Ovary (tissue), 9 donors: ENCODE measurements around the gene DOCK1. TPM values are rescaled to one million over a fixed set of nuclear protein-coding genes. Genes with fewer than 3 reads are reported as not detected.

Experiments used
- DNase-seq, 5 donors: peaks; one replicate each; pipeline ENCODE4 v3.0.0-alpha.2; 2019 to 2020
- H3K27ac ChIP-seq, 2 donors: fragments of 200-600 bp; one replicate each; pipeline versions ENCODE4 v1.5.1 to v1.8.0; 2019 to 2022
- H3K27me3 ChIP-seq: fragments of 200-600 bp; one replicate; pipeline ENCODE4 v1.8.0; 2022
- H3K36me3 ChIP-seq: fragments of 200-600 bp; sonication (generic); one replicate; pipeline ENCODE4 v1.5.1; 2019
- H3K4me1 ChIP-seq: one replicate; pipeline ENCODE4 v1.8.1; 2013; ENCODE audit warnings: mild to moderate bottlenecking, moderate library complexity; ENCODE audit not compliant: insufficient read depth
- H3K4me3 ChIP-seq: fragments of 200-600 bp; sonication (generic); one replicate; pipeline ENCODE4 v1.5.1; 2017
- H3K9me3 ChIP-seq, 2 donors: fragments of 200-600 bp in 1 of 2; sonication (generic) in 1 of 2; one replicate each; pipeline versions ENCODE4 v1.5.1 to v1.8.1; 2013 to 2019; ENCODE audit warnings: mild to moderate bottlenecking in 1 of 2, moderate library complexity in 1 of 2
- EP300 ChIP-seq: sonication (generic); formaldehyde crosslinking; IDR thresholded peaks from one replicate; pipeline ENCODE4 v1.6.1; 2017; ENCODE audit warnings: antibody characterized with exemption
- POLR2A ChIP-seq: fragments of 450-650 bp; IDR thresholded peaks from one replicate; pipeline ENCODE4 v1.6.1; 2017; ENCODE audit warnings: antibody characterized with exemption, mild to moderate bottlenecking, moderate library complexity
- WGBS, 3 donors: extraction: QIAGEN DNeasy Blood & Tissue Kit in 1 of 3; methylation state at CpG; one replicate each; pipeline versions ENCODE4 v1.1.5 to v1.1.7; 2013 to 2017; 5-methylcytosine and 5-hydroxymethylcytosine counted together
- intact Hi-C, 4 donors: fragments of 100-400 bp; cut with DNase I; formaldehyde crosslinking; loops; one replicate each; pipeline versions ENCODE4 v1.11.0 to v1.15.1; 2022 to 2023
- polyA plus RNA-seq, 2 donors: library from polyadenylated mRNA; stranded (reverse); fragments of 200-250 nt in 1 of 2; fragments of 350-450 nt in 1 of 2; fragmentation: Illumina TruSeq in 1 of 2; extraction: RNeasy Lipid Tissue Mini Kit (QIAGEN cat#74804) in 1 of 2; gene quantifications; one replicate each; pipeline ENCODE4 v1.2.3, GENCODE V29; 2013 to 2014
- total RNA-seq, 7 donors: library from RNA; depleted of rRNA in 2 of 7; stranded (reverse); fragments of >200 nt in 2 of 7; fragmentation: NEBNext Ultra II Directional in 3 of 7; extraction: Animal tissue kit (Norgen Biotek cat#: 25700) in 3 of 7; gene quantifications; one replicate each; pipeline versions ENCODE4 v1.1.0 to v1.2.4, GENCODE V29; 2016 to 2023
- TF ChIP-seq, protein P1 (sequence below), 3 donors: fragments of 450-650 bp in 2 of 3; fragments of 200-600 bp in 1 of 3; IDR thresholded peaks; one replicate each; pipeline versions ENCODE4 v1.5.1 to v1.8.0; 2016 to 2022; ENCODE audit warnings: antibody characterized with exemption in 3 of 3, mild to moderate bottlenecking in 1 of 3
- donor health status: DM: no; HTN: no; CAD: no; lungs with moderate emphysema.
- donor health status: DM: no; HTN: no; CAD: no.
- donor health status: Bipolar disorder and iron deficiency.
- donor health status: DM: yes; HTN: yes; CAD: no.
- donor health status: DM: no; HTN: no; CAD: no.
- donor health status: DM: yes; HTN: yes; CAD: no.

Gene DOCK1
- total and polyA plus RNA-seq, 9 donors, result 24.7 to 68.3 (median 51.1) TPM

- Histone ChIP-seq H3K4me1 (no peaks in the 10 kb centered on the region), H3K4me3 (no peak overlapping the region), H3K36me3 (no peaks in the 10 kb centered on the region), H3K27me3 (no peaks in the 10 kb centered on the region), H3K27ac (no peak overlapping the region), H3K9me3 (no peaks in the 10 kb centered on the region)
- no peak for DNase-seq
- no peak for TF ChIP-seq EP300
- TF ChIP-seq POLR2A, result no peak
- TF ChIP-seq, protein P1, sequence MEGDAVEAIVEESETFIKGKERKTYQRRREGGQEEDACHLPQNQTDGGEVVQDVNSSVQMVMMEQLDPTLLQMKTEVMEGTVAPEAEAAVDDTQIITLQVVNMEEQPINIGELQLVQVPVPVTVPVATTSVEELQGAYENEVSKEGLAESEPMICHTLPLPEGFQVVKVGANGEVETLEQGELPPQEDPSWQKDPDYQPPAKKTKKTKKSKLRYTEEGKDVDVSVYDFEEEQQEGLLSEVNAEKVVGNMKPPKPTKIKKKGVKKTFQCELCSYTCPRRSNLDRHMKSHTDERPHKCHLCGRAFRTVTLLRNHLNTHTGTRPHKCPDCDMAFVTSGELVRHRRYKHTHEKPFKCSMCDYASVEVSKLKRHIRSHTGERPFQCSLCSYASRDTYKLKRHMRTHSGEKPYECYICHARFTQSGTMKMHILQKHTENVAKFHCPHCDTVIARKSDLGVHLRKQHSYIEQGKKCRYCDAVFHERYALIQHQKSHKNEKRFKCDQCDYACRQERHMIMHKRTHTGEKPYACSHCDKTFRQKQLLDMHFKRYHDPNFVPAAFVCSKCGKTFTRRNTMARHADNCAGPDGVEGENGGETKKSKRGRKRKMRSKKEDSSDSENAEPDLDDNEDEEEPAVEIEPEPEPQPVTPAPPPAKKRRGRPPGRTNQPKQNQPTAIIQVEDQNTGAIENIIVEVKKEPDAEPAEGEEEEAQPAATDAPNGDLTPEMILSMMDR (IDR thresholded peaks at IDR 0.05), result no peak
- 93 to 97% (median 94%) methylated on average over 1 of the region's 1 CpG for WGBS, 3 donors
- intact Hi-C loops, result no loop called here
Measured at GRCh38 chr10:127322286-127322685, 417.1 kb downstream of the DOCK1 start.

DNA sequence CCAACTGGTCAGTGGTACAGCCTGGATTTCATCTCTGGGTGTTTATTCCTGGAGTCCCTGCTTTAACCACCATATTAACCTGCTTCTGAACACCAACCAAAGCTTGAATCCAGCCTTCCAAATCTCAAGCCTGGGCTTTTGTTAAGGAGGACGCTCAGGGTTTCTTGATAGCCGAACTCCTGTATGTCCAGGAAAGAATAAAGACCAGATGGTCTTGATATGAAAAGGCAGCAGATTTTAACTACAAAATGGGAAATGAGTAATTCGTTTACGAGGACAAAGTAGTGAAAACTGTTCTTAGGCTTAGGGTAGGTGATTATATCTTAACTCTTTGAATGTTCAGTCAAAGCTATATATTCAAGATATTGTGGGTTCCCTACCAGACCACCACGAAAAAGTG is 420.3 kb downstream of the DOCK1 start:
- WGBS, 3 donors, result 86 to 91% (median 90%) methylated on average over 5 of the region's 5 CpGs
- DNase-seq, result no peak
- TF ChIP-seq EP300, result no peak
- TF ChIP-seq POLR2A, result no peak
- TF ChIP-seq, protein P1 (IDR thresholded peaks at IDR 0.05), result no peak
- Histone ChIP-seq H3K27ac (no peak overlapping the region), H3K4me3 (no peak overlapping the region), H3K36me3 (no peaks in the 10 kb centered on the region), H3K4me1 (no peaks in the 10 kb centered on the region), H3K9me3 (no peaks in the 10 kb centered on the region), H3K27me3 (no peaks in the 10 kb centered on the region)
- intact Hi-C loops, result no loop called here

- Histone ChIP-seq H3K9me3 (no peaks in the 10 kb centered on the region), H3K27me3 (no peaks in the 10 kb centered on the region), H3K4me3 (no peak overlapping the region), H3K36me3 (no peaks in the 10 kb centered on the region), H3K4me1 (no peaks in the 10 kb centered on the region), H3K27ac (no peak overlapping the region)
- WGBS, 3 donors, result 95 to 97% (median 95%) methylated on average over 3 of the region's 3 CpGs
- intact Hi-C loops, result no loop called here
- TF ChIP-seq POLR2A (no peak), EP300 (no peak)
- TF ChIP-seq, protein P1 (IDR thresholded peaks at IDR 0.05), result no peak
- no peak for DNase-seq
Measured at GRCh38 chr10:127326883-127327282, 421.7 kb downstream of the DOCK1 start.

DNA sequence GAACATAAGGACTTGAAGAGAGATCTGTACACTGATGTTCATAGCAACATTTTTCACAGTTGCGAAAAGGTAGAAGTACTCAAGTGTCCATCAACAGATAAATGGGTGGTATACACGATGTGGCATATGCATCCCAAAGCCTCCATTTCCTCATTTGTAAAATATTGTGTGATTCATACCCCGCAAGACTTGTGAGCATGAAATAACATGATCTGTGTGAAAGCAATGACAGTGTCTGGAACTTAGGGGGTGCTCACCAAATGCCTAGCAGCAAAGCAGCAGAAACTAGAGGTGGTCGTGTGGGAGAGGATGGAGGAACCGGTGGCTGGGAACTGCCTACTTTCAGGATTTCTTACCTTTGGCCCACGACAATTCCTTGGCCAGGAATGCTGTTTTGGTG is 426.5 kb downstream of the DOCK1 start:
- intact Hi-C loops, result no loop called here
- H3K4me1 ChIP-seq, result no peaks in the 10 kb centered on the region
- 85 to 95% (median 88%) methylated on average over 6 of the region's 6 CpGs for WGBS, 3 donors
- H3K4me3 ChIP-seq, result no peak overlapping the region
- H3K36me3 ChIP-seq, result no peaks in the 10 kb centered on the region
- no peaks in the 10 kb centered on the region for H3K9me3 ChIP-seq
- H3K27me3 ChIP-seq, result no peaks in the 10 kb centered on the region
- no peak for DNase-seq
- no peak for TF ChIP-seq POLR2A
- TF ChIP-seq EP300, result no peak
- TF ChIP-seq, protein P1 (IDR thresholded peaks at IDR 0.05), result no peak
- H3K27ac ChIP-seq, result no peak overlapping the region

DNA sequence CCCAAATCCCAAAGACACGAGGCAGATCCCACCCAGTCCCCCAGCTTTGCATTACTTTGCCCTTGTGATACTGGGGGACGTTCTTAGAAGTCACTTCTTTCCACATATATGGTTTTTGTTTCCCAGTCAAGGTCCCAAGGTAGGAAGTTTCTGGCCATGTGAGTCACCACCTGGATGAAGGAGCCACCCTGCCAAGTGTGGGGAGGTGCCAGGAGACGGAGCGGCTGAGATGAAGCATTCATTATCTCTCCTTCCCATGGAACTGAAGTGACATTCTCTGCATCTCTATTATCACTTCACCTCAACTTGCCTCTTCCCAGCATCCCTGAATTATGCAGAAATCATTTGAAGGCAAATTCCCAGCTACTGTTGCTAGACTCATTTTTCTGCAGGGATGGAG is 427.4 kb downstream of the DOCK1 start:
- intact Hi-C loops, result no loop called here
- H3K27ac ChIP-seq, result no peak overlapping the region
- no peak overlapping the region for H3K4me3 ChIP-seq
- H3K9me3 ChIP-seq, result no peaks in the 10 kb centered on the region
- no peaks in the 10 kb centered on the region for H3K27me3 ChIP-seq
- peaks cover under 1% of the 10 kb centered on the region for H3K4me1 ChIP-seq
- 79 to 89% (median 84%) methylated on average over 4 of the region's 4 CpGs for WGBS, 3 donors
- no peak for DNase-seq
- no peaks in the 10 kb centered on the region for H3K36me3 ChIP-seq
- TF ChIP-seq POLR2A (no peak), EP300 (no peak)
